Measurements from ENCODE around the gene GCAT.
A peak's percentile ranks its signal among the peaks of the same experiment; 100 is the strongest.

The GCAT gene

DNA sequence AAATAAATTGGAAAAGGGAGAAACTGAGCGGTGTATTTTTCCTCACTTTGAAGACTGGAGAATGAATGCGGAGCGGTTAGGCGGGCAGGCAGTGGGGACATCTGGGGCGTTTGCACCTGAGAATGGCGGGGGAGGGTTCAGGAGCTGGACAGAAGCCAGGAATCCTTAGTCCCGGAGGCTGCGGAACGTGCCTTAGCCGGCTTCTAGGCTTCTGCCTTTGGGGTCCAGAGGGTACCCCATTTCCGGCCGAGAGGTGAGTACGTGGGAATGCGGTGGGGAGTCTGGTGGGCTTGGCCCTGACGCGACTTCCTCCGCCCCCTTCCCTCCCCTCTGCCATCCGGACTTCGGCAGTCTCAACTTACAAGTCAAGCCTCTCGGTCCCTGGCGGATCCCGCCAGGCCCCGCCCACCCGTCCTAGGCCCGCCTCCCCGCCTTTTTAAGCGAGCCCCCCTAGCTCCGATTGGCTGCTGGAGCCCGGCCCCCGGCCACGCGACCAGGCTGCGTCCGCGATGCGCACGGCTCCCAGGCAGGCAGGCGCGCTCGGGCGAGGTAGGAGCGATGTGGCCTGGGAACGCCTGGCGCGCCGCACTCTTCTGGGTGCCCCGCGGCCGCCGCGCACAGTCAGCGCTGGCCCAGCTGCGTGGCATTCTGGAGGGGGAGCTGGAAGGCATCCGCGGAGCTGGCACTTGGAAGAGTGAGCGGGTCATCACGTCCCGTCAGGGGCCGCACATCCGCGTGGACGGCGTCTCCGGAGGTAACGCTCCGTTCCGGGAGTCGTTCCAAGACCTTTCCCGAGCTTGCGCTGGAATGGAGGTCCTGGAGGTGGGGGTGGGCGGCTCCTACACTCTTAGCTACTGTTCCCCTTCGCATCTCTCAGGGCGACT is at the start of gene GCAT:
TSS of gene GCAT (plus strand) at position 525 of the 884 bp plus-strand sequence. CDS start at position 559, 34 bp downstream.
- peak; percentile 99 for DNase-seq (ENCODE audit: low spot score)
- in situ Hi-C loops (cut with MboI; ENCODE audit: low pct_unique_long_range_greater_than_20kb, low sequenced_read_pairs, unreplicated experiment): no loop called here
- TF ChIP-seq, protein P1, sequence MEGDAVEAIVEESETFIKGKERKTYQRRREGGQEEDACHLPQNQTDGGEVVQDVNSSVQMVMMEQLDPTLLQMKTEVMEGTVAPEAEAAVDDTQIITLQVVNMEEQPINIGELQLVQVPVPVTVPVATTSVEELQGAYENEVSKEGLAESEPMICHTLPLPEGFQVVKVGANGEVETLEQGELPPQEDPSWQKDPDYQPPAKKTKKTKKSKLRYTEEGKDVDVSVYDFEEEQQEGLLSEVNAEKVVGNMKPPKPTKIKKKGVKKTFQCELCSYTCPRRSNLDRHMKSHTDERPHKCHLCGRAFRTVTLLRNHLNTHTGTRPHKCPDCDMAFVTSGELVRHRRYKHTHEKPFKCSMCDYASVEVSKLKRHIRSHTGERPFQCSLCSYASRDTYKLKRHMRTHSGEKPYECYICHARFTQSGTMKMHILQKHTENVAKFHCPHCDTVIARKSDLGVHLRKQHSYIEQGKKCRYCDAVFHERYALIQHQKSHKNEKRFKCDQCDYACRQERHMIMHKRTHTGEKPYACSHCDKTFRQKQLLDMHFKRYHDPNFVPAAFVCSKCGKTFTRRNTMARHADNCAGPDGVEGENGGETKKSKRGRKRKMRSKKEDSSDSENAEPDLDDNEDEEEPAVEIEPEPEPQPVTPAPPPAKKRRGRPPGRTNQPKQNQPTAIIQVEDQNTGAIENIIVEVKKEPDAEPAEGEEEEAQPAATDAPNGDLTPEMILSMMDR (IDR thresholded peaks at IDR 0.05; ENCODE audit: extremely low read depth, insufficient read depth, missing control alignments): no peak

DNA sequence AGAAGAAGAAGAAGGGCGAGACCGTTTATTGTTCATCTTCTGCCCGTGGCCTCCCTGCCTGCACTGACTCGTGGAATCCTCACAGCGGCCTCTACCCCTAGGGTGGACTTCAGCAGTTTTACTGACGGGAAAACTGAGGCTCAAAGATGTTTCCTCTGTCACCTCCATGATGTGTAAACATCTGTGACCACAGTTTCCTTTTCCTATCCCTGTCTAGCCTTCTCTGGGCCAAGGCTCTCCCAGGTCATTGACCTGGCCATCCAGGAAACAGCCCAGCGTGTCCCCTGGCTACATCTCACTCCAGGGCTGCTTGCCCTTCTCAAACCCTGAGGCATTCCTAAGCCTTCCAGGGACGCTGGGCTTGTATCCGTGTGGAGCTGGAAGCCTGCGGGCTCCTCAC is 49.0 kb upstream of the GCAT start:
- TF ChIP-seq, protein P1 (IDR thresholded peaks at IDR 0.05; ENCODE audit: extremely low read depth, insufficient read depth, missing control alignments): no peak
- no peak for DNase-seq (ENCODE audit: low spot score)
- in situ Hi-C loops (cut with MboI; ENCODE audit: low pct_unique_long_range_greater_than_20kb, low sequenced_read_pairs, unreplicated experiment): no loop called here

DNA sequence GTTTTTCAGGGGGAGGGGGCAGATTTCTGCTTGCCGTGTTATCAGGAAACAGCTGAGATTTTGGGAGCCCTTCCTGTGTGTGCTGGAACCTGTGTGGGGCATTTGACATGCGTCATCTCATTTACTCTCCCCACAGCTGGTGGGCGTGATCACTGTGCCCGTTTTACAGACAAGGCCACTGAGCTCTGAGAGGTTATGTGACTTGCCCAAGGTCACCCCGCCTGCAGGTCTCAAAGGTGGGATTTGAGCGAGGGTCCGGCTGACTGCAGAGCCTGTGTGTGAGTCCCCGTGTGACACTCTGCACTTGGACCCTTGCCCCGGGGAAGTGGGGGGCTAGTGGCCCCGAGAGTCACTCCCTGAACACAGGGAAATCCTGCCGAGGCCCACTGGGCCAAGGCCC is 48.5 kb upstream of the GCAT start:
- DNase-seq (ENCODE audit: low spot score): no peak
- in situ Hi-C loops (cut with MboI; ENCODE audit: low pct_unique_long_range_greater_than_20kb, low sequenced_read_pairs, unreplicated experiment): no loop called here
- TF ChIP-seq, protein P1 (IDR thresholded peaks at IDR 0.05; ENCODE audit: extremely low read depth, insufficient read depth, missing control alignments): no peak

DNA sequence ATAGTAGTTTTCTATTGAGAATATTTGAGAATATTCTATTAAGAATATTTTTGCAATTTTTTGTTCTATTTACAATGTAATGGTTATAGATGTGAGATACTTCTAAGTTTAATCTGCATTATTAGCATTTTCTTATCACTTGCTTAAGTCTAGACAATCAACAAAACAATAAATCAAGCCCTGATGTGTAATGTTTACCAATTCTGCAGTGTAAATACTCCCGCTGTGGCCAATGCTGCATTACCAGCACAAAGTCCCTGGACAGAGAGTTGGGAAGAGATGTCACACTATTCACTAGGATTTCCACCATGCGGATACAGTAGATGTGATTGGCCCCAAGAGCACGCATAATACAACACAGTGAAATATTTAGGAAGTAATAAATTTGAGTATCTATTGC is 47.6 kb upstream of the GCAT start:
- DNase-seq (ENCODE audit: low spot score): no peak
- in situ Hi-C loops (cut with MboI; ENCODE audit: low pct_unique_long_range_greater_than_20kb, low sequenced_read_pairs, unreplicated experiment): no loop called here
- TF ChIP-seq, protein P1 (IDR thresholded peaks at IDR 0.05; ENCODE audit: extremely low read depth, insufficient read depth, missing control alignments): no peak

DNA sequence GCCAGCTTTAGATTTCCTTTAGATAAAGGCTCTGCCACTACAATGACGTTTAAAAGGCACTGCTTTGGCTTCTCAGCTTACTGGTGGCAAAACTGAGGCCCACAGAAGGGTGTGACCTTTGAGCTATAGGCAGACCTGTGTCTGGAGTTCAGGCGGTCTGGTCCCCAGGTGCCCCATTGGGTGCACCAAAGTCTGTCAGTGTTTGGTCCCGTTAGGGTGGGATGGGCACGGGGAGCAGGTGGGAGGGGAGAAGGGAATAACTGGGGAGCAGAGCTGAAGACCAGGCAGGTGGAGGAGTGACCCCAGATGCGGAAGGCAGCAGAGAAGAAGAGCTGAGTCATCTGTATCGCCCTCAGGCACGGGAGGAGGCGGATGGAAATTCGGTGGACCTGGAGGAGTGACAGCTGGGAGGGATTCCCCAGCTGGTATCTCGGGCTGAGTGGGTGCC is 45.3 kb upstream of the GCAT start:
- in situ Hi-C loops (cut with MboI; ENCODE audit: low pct_unique_long_range_greater_than_20kb, low sequenced_read_pairs, unreplicated experiment): no loop called here
- no peak for DNase-seq (ENCODE audit: low spot score)
- TF ChIP-seq, protein P1 (IDR thresholded peaks at IDR 0.05; ENCODE audit: extremely low read depth, insufficient read depth, missing control alignments): no peak

DNA sequence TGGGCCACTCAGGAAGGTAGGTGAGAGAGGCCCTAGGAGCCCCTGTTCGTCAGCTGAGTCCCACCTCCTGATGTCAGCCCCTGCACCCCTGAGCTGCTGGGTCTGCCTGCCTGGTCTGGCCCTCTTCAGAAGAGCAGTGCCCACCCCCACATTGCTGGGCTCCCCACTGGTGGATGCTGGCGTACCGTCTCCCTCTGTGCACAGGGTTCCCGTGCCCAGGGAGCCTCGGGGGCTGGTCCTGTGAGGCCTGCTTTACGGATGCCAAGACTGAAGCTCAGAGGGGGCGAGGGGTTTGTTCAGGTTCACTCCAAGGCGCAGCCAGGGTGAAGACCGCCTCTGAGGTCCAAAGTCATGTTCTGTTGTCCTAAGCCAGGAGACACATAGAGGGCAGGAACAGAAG is 44.7 kb upstream of the GCAT start:
- DNase-seq (ENCODE audit: low spot score): no peak
- TF ChIP-seq, protein P1 (IDR thresholded peaks at IDR 0.05; ENCODE audit: extremely low read depth, insufficient read depth, missing control alignments): no peak
- in situ Hi-C loops (cut with MboI; ENCODE audit: low pct_unique_long_range_greater_than_20kb, low sequenced_read_pairs, unreplicated experiment): no loop called here
